Stimulated activated CD4-positive, alpha-beta T cell treated with anti-CD3 and anti-CD28 coated beads, Interleukin-4, amount 100 ng/mL, for 48 hours (primary cell): ENCODE results near the gene GRIN2A.

Experiments
- DNase-seq, 2 donors: peaks; one replicate each; pipeline ENCODE4 v3.0.0-alpha.2; 2020; ENCODE audit warnings: low read depth in 2 of 2

Gene GRIN2A

GRCh38 chr16:10182222-10183053 is at the start of gene GRIN2A:
Gene GRIN2A, minus strand, starts transcription at chr16:10182428. Its CDS starts 2,017 bp downstream, at chr16:10180411.
- no peak for DNase-seq

- DNase-seq: no peak
Measured at GRCh38 chr16:10231563-10231962, 49.3 kb upstream of the GRIN2A start.

GRCh38 chr16:10228779-10229178 is 46.6 kb upstream of the GRIN2A start:
- DNase-seq: no peak

- DNase-seq: no peak
Measured at GRCh38 chr16:10226987-10227306, 44.7 kb upstream of the GRIN2A start.

GRCh38 chr16:10226141-10226986 is 44.1 kb upstream of the GRIN2A start:
- DNase-seq: no peak

GRCh38 chr16:10225653-10226052 is 43.4 kb upstream of the GRIN2A start:
- DNase-seq: no peak

GRCh38 chr16:10224850-10225249 is 42.6 kb upstream of the GRIN2A start:
- DNase-seq: no peak

- no peak for DNase-seq
Measured at GRCh38 chr16:10220942-10221341, 38.7 kb upstream of the GRIN2A start.

- no peak for DNase-seq
Measured at GRCh38 chr16:10219742-10220141, 37.5 kb upstream of the GRIN2A start.

GRCh38 chr16:10218490-10219206 is 36.4 kb upstream of the GRIN2A start:
- DNase-seq: no peak

- DNase-seq: no peak
Measured at GRCh38 chr16:10213748-10214147, 31.5 kb upstream of the GRIN2A start.

GRCh38 chr16:10210944-10211343 is 28.7 kb upstream of the GRIN2A start:
- no peak for DNase-seq

- no peak for DNase-seq
Measured at GRCh38 chr16:10206865-10207264, 24.6 kb upstream of the GRIN2A start.

GRCh38 chr16:10206215-10206614 is 24.0 kb upstream of the GRIN2A start:
- no peak for DNase-seq

GRCh38 chr16:10205688-10206087 is 23.5 kb upstream of the GRIN2A start:
- DNase-seq: no peak

GRCh38 chr16:10202649-10203048 is 20.4 kb upstream of the GRIN2A start:
- DNase-seq: no peak

- no peak for DNase-seq
Measured at GRCh38 chr16:10200637-10201586, 18.7 kb upstream of the GRIN2A start.

GRCh38 chr16:10196999-10197398 is 14.8 kb upstream of the GRIN2A start:
- no peak for DNase-seq

- DNase-seq: no peak
Measured at GRCh38 chr16:10191096-10191495, 8.9 kb upstream of the GRIN2A start.

- no peak for DNase-seq
Measured at GRCh38 chr16:10189861-10190390, 7.7 kb upstream of the GRIN2A start.

- DNase-seq: no peak
Measured at GRCh38 chr16:10188236-10188635, 6.0 kb upstream of the GRIN2A start.
